PC-3 (cell line): ENCODE data around the gene SLC38A10.

Experiments
- EZH2 ChIP-seq: fragments of 300-600 bp; sonication (generic); IDR thresholded peaks from one replicate; pipeline ENCODE4 v1.6.1; 2017; ENCODE audit warnings: antibody characterized with exemption, mild to moderate bottlenecking, low read length; ENCODE audit not compliant: unreplicated experiment
- TF ChIP-seq, protein P1 (sequence below): fragments of 300-600 bp; sonication (generic); conservative IDR thresholded peaks from 2 replicates; pipeline ENCODE4 v1.5.1; 2017; ENCODE audit warnings: antibody characterized with exemption, low read depth, mild to moderate bottlenecking, low read length

DNA sequence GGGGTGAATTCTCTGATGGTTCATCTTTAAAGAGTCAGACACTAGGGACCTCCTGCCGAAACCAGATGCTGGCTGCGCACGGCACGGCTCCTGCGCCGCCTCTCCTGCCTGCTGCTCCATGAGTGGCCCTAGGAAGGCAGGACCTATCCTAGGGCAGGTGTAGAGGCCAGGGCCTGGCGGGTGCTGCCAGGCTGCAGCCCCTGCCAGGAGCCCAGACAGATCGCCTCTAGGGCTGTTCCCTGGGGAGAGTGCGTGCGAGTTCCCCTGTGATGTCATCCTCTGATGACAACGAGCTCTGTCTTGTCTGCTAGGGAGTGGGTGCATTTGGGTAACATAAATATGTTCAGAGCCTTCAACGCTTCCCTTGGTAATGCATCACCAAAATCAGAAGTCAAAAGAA is 23.9 kb downstream of the SLC38A10 start:
- TF ChIP-seq EZH2: no peak
- TF ChIP-seq, protein P1, sequence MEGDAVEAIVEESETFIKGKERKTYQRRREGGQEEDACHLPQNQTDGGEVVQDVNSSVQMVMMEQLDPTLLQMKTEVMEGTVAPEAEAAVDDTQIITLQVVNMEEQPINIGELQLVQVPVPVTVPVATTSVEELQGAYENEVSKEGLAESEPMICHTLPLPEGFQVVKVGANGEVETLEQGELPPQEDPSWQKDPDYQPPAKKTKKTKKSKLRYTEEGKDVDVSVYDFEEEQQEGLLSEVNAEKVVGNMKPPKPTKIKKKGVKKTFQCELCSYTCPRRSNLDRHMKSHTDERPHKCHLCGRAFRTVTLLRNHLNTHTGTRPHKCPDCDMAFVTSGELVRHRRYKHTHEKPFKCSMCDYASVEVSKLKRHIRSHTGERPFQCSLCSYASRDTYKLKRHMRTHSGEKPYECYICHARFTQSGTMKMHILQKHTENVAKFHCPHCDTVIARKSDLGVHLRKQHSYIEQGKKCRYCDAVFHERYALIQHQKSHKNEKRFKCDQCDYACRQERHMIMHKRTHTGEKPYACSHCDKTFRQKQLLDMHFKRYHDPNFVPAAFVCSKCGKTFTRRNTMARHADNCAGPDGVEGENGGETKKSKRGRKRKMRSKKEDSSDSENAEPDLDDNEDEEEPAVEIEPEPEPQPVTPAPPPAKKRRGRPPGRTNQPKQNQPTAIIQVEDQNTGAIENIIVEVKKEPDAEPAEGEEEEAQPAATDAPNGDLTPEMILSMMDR: no peak
